GM12878 (cell line): ENCODE data around the gene SLC31A1. TPM values are rescaled to one million over a fixed set of nuclear protein-coding genes. Genes with fewer than 3 reads are reported as not detected.
"Not testable (repeated sequence)": the region's sequence is repeated elsewhere in the genome, so short reads cannot be mapped to it uniquely, and the experiment has no call there.

Source experiments
- ATAC-seq: fragments of 200-7000 bp; cut with Tn5 transposase; 3 replicates; pipeline ENCODE4 v1.9.1; 2020; ENCODE audit warnings: mild to moderate bottlenecking, moderate library complexity
- BruUV-seq: library from RNA; stranded (reverse); fragments of 400-500 nt; replicated peaks from 2 replicates; lab custom pipeline; 2021; lab: Mats Ljungman, UMichigan
- CTCF ChIA-PET: fragments of 300-600 bp; sonication (Branson Sonifier 250); formaldehyde crosslinking; extraction: SDS; loops from one replicate; lab custom pipeline; 2021; ENCODE audit warnings: inconsistent platforms; lab: Yijun Ruan, JAX
- POLR2A ChIA-PET: fragments of 350-600 bp; formaldehyde crosslinking; extraction: SDS; loops from one replicate; lab custom pipeline; 2021; ENCODE audit warnings: inconsistent platforms; lab: Charles Lee
- RAD21 ChIA-PET: fragments of 300-600 bp; sonication (Branson Sonifier 250); formaldehyde crosslinking; loops from one replicate; lab custom pipeline; 2023; ENCODE audit warnings: antibody characterized with exemption; ENCODE audit not compliant: unreplicated experiment; lab: Charles Lee
- SMC1A ChIA-PET: fragments of 300-600 bp; sonication (Branson Sonifier 250); formaldehyde crosslinking; loops from one replicate; lab custom pipeline; 2023; ENCODE audit not compliant: unreplicated experiment, uncharacterized antibody; lab: Charles Lee
- DNase-seq: peaks from one replicate; pipeline ENCODE4 v3.0.0-alpha.2; 2011; ENCODE audit warnings: low read depth, low spot score
- FAIRE-seq: peaks from 3 replicates; lab custom pipeline; 2011; peaks lifted over from hg19 to GRCh38; lab: Jason Lieb, UNC
- H2AFZ ChIP-seq: 2 replicates; pipeline ENCODE4 v1.6.0; 2011; ENCODE audit warnings: low read depth, low read length, control low read depth; ENCODE audit not compliant: control insufficient read depth
- H3K27ac ChIP-seq: 2 replicates; pipeline ENCODE4 v1.5.1; 2011; ENCODE audit warnings: control low read depth; ENCODE audit not compliant: control insufficient read depth, insufficient read depth
- H3K27me3 ChIP-seq, 2 experiments: replicated peaks in 1 of 2; 2 replicates each; pipeline versions ENCODE4 v1.6.0 to v1.6.1; 2011; ENCODE audit warnings: low read length in 1 of 2; ENCODE audit not compliant: control insufficient read depth in 2 of 2, insufficient read depth in 2 of 2
- H3K36me3 ChIP-seq, 2 experiments: 2 replicates each; pipeline ENCODE4 v1.5.1; 2011; ENCODE audit warnings: low read length in 1 of 2; ENCODE audit not compliant: control insufficient read depth in 2 of 2, insufficient read depth in 2 of 2
- H3K4me1 ChIP-seq: 2 replicates; pipeline ENCODE4 v1.6.1; 2011; ENCODE audit warnings: mild to moderate bottlenecking, low read length, moderate library complexity, mixed read lengths; ENCODE audit not compliant: control insufficient read depth, insufficient read depth
- H3K4me2 ChIP-seq: 2 replicates; pipeline ENCODE4 v1.6.0; 2011; ENCODE audit warnings: control low read depth; ENCODE audit not compliant: control insufficient read depth, insufficient read depth
- H3K4me3 ChIP-seq: fragments of 200-600 bp; sonication (generic); 2 replicates; pipeline ENCODE4 v1.5.1; 2016
- H3K79me2 ChIP-seq: 2 replicates; pipeline ENCODE4 v1.6.0; 2011; ENCODE audit warnings: low read length; ENCODE audit not compliant: control insufficient read depth, insufficient read depth
- H3K9ac ChIP-seq: 2 replicates; pipeline ENCODE4 v1.8.0; 2011; ENCODE audit warnings: low read length, control low read depth, mixed read lengths; ENCODE audit not compliant: control insufficient read depth, insufficient read depth
- H3K9me3 ChIP-seq: replicated peaks from 3 replicates; pipeline ENCODE4 v1.5.1; 2011; ENCODE audit warnings: mild to moderate bottlenecking, low read length; ENCODE audit not compliant: control insufficient read depth, insufficient read depth
- H4K20me1 ChIP-seq: 2 replicates; pipeline ENCODE4 v1.6.0; 2011; ENCODE audit not compliant: control insufficient read depth, insufficient read depth
- BRCA1 ChIP-seq: IDR thresholded peaks from 2 replicates; pipeline ENCODE4 v1.6.1; 2011; ENCODE audit warnings: low read depth, low read length, improper control_type of control experiment
- HCFC1 ChIP-seq: fragments of 150-350 bp; IDR thresholded peaks from 2 replicates; pipeline ENCODE4 v1.6.1; 2014; ENCODE audit warnings: low read length
- NBN ChIP-seq: fragments of 450-650 bp; IDR thresholded peaks from 2 replicates; pipeline ENCODE4 v1.6.1; 2016
- NFYB ChIP-seq: IDR thresholded peaks from 2 replicates; pipeline ENCODE4 v1.6.1; 2011; ENCODE audit warnings: low read depth, mild to moderate bottlenecking, low read length, improper control_type of control experiment, moderate library complexity; ENCODE audit not compliant: insufficient read depth
- TBL1XR1 ChIP-seq: IDR thresholded peaks from 2 replicates; pipeline ENCODE4 v1.6.1; 2012; ENCODE audit warnings: low read depth, low read length, improper control_type of control experiment
- ZSCAN29 ChIP-seq: fragments of 450-650 bp; IDR thresholded peaks from 2 replicates; pipeline ENCODE4 v1.6.1; 2017; ENCODE audit warnings: mild to moderate bottlenecking, moderate library complexity
- WGBS: methylation state at CpG from one replicate; pipeline ENCODE4 v1.1.6; 2016; ENCODE audit warnings: low lambda C conversion rate; ENCODE audit not compliant: insufficient replicate concordance, insufficient coverage; ENCODE audit errors: missing lambda C conversion rate; 5-methylcytosine and 5-hydroxymethylcytosine counted together
- in situ Hi-C: fragments of 300-500 bp; cut with MboI; formaldehyde crosslinking; loops from 9 replicates; pipeline ENCODE4 v1.14.3; 2018; ENCODE audit warnings: mixed read lengths
- intact Hi-C: fragments of 100-400 bp; cut with micrococcal nuclease; formaldehyde crosslinking; loops from one replicate; pipeline ENCODE4 v1.14.2; 2022; ENCODE audit not compliant: unreplicated experiment
- polyA plus RNA-seq, 11 experiments: library from polyadenylated mRNA; depleted of rRNA in 4 of 11; unstranded in 6 of 11; stranded (reverse) in 5 of 11; fragments of >200 nt; fragmentation: Nextera tagmentation in 4 of 11; fragmentation: Illumina TruSeq in 1 of 11; extraction: Ambion mirVana in 4 of 11; extraction: Trizol in 1 of 11; gene quantifications; 1 replicate in 1 of 11; 2 replicates in 10 of 11; pipeline versions ENCODE4 v1.2.1 to v1.2.3, GENCODE V29; 2011 to 2016; ENCODE audit warnings: inconsistent platforms in 2 of 11, missing spikeins in 2 of 11, low read depth in 1 of 11
- total RNA-seq, 4 experiments: library from RNA; depleted of rRNA in 3 of 4; stranded (reverse); fragments of >200 nt in 3 of 4; fragmentation: Illumina TruSeq in 1 of 4; extraction: Trizol in 1 of 4; gene quantifications; 2 replicates each; pipeline versions ENCODE4 v1.2.1 to v1.2.3, GENCODE V29; 2013 to 2021
- TF ChIP-seq, protein P1 (sequence below): fragments of 450-650 bp; IDR thresholded peaks from 2 replicates; pipeline ENCODE4 v1.6.1; 2017; ENCODE audit warnings: antibody characterized with exemption, mild to moderate bottlenecking, moderate library complexity
- TF ChIP-seq, protein P2 (sequence below): IDR thresholded peaks from 2 replicates; pipeline ENCODE4 v1.6.1; 2011; ENCODE audit warnings: mild to moderate bottlenecking, low read depth, low read length, moderate library complexity; ENCODE audit not compliant: insufficient replicate concordance
- TF ChIP-seq, protein P3 (sequence below): fragments of 450-650 bp; IDR thresholded peaks from 2 replicates; pipeline ENCODE4 v1.6.1; 2017; ENCODE audit warnings: low read depth, mild to moderate bottlenecking, moderate library complexity

Gene SLC31A1
- total and polyA plus RNA-seq, 10 of the 15 experiments (the other 5 are each of a cell fraction or from before 2014, with no cell fraction given), result 7.3 to 16.2 (median 10.5) TPM

DNA sequence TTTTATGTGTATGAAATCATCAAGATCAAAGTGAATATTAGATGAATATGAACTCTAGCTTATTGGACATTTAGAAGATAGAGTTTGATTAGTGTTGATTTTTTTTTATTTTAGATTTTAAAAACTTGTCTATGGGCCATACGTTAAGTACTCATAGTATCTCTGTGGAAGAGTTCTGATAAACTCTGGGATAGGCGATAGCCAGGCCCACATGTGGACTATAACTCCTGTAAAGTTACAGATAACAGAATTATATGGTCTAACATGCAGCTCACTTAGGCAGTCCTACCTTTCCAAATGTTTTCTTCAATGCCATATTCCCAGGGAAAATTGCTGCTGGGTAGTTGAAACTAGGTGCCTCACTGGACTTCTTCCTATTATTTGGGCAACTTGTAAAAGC lies 10.4 kb downstream of the SLC31A1 start:
- no peaks in the 10 kb centered on the region for H3K27me3 ChIP-seq
- no peak overlapping the region for H3K9ac ChIP-seq
- RAD21 ChIA-PET, result interaction anchor here (1.0 to 2.4 kb wide), 3 partner anchors 11 to 43 kb away, joined by 3 to 12 read pairs (median 3); partner anchors contain the start of genes CDC26, FKBP15 and SLC31A1
- WGBS, result 100% methylated on average over 2 of the region's 2 CpGs
- peaks cover 5% of the 10 kb centered on the region for H3K79me2 ChIP-seq
- BruUV-seq, result no TSS peak
- intact Hi-C loops (no loop called here), in situ Hi-C loops (no loop called here)
- SMC1A ChIA-PET, result interaction anchor here (0.6 to 3.4 kb wide), 4 partner anchors 11 to 795 kb away, joined by 3 to 47 read pairs (median 4); partner anchors contain the start of genes FKBP15 and SLC31A1
- no peaks in the 10 kb centered on the region for H3K36me3 ChIP-seq
- H3K4me3 ChIP-seq, result no peak overlapping the region
- no peak overlapping the region for H3K4me2 ChIP-seq
- DNase-seq (no peak), FAIRE-seq (no peak), ATAC-seq (no peak)
- TF ChIP-seq NFYB, result no peak
- TF ChIP-seq HCFC1, result no peak
- TF ChIP-seq, protein P1, sequence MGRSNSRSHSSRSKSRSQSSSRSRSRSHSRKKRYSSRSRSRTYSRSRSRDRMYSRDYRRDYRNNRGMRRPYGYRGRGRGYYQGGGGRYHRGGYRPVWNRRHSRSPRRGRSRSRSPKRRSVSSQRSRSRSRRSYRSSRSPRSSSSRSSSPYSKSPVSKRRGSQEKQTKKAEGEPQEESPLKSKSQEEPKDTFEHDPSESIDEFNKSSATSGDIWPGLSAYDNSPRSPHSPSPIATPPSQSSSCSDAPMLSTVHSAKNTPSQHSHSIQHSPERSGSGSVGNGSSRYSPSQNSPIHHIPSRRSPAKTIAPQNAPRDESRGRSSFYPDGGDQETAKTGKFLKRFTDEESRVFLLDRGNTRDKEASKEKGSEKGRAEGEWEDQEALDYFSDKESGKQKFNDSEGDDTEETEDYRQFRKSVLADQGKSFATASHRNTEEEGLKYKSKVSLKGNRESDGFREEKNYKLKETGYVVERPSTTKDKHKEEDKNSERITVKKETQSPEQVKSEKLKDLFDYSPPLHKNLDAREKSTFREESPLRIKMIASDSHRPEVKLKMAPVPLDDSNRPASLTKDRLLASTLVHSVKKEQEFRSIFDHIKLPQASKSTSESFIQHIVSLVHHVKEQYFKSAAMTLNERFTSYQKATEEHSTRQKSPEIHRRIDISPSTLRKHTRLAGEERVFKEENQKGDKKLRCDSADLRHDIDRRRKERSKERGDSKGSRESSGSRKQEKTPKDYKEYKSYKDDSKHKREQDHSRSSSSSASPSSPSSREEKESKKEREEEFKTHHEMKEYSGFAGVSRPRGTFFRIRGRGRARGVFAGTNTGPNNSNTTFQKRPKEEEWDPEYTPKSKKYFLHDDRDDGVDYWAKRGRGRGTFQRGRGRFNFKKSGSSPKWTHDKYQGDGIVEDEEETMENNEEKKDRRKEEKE, result no peak
- TF ChIP-seq TBL1XR1, result no peak
- no peak for TF ChIP-seq ZSCAN29
- TF ChIP-seq, protein P2, sequence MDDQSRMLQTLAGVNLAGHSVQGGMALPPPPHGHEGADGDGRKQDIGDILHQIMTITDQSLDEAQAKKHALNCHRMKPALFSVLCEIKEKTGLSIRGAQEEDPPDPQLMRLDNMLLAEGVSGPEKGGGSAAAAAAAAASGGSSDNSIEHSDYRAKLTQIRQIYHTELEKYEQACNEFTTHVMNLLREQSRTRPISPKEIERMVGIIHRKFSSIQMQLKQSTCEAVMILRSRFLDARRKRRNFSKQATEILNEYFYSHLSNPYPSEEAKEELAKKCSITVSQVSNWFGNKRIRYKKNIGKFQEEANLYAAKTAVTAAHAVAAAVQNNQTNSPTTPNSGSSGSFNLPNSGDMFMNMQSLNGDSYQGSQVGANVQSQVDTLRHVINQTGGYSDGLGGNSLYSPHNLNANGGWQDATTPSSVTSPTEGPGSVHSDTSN, result no peak
- no peak for TF ChIP-seq NBN
- TF ChIP-seq, protein P3, sequence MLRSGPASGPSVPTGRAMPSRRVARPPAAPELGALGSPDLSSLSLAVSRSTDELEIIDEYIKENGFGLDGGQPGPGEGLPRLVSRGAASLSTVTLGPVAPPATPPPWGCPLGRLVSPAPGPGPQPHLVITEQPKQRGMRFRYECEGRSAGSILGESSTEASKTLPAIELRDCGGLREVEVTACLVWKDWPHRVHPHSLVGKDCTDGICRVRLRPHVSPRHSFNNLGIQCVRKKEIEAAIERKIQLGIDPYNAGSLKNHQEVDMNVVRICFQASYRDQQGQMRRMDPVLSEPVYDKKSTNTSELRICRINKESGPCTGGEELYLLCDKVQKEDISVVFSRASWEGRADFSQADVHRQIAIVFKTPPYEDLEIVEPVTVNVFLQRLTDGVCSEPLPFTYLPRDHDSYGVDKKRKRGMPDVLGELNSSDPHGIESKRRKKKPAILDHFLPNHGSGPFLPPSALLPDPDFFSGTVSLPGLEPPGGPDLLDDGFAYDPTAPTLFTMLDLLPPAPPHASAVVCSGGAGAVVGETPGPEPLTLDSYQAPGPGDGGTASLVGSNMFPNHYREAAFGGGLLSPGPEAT, result no peak
- TF ChIP-seq BRCA1, result no peak
- no peaks in the 10 kb centered on the region for H3K9me3 ChIP-seq
- H3K4me1 ChIP-seq, result peaks cover 9% of the 10 kb centered on the region
- H3K27ac ChIP-seq, result no peak overlapping the region
- no peaks in the 10 kb centered on the region for H4K20me1 ChIP-seq
- H2AFZ ChIP-seq, result no peak overlapping the region
- POLR2A ChIA-PET, result interaction anchor here (1.1 kb wide), 1 partner anchor 11 kb away, joined by 10 read pairs; the partner anchor contains the start of genes FKBP15 and SLC31A1
- CTCF ChIA-PET, result interaction anchor here (1.1 to 1.7 kb wide), 2 partner anchors 10 to 38 kb away, joined by 4 to 12 read pairs; partner anchors contain the start of genes FKBP15 and SLC31A1

- H3K27ac ChIP-seq, H2AFZ ChIP-seq, H3K4me2 ChIP-seq, POLR2A ChIA-PET, H3K36me3 ChIP-seq, RAD21 ChIA-PET, CTCF ChIA-PET, intact Hi-C loops, FAIRE-seq, H3K9me3 ChIP-seq, H4K20me1 ChIP-seq, BruUV-seq, H3K4me3 ChIP-seq, DNase-seq, H3K4me1 ChIP-seq, H3K9ac ChIP-seq, H3K79me2 ChIP-seq, H3K27me3 ChIP-seq, SMC1A ChIA-PET, ATAC-seq, in situ Hi-C loops: not testable (repeated sequence)
- 93% methylated on average over 10 of the region's 10 CpGs for WGBS
Observed at GRCh38 chr9:113235701-113236255, 14.4 kb downstream of the SLC31A1 start.
